Measurements from ENCODE around the gene QSOX2. TPM values are rescaled to one million over a fixed set of nuclear protein-coding genes. Genes with fewer than 3 reads are reported as not detected.

Gene QSOX2
- total RNA-seq, 6 experiments from 2014 or later = 20.1 to 24.9 (median 21.9) TPM

DNA sequence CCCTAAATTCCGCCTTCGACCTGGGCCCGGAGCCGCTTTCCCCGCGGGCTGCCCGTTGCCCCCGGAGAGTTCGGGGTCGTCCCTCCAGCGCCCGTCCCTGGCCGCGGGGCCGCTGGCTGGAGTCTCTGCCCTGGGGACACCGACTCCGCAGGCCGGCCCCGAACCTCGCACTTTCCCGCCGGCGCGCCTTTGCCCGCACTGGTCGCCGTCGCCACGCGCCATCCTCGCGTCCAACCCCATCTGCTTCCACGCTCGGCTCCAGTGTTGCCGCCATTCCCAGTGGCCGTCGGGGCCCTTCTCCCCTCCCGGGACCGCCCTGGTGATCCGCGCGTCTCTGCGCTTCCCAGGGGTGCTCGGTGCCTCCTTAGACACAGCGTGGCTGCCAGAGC lies 51.7 kb downstream of the QSOX2 start:
- DNase-seq = no peak
- Mint-ChIP-seq H3K27me3 (ENCODE audit: insufficient read depth) (peaks cover 45% of the 10 kb centered on the region), H3K27ac (no peak overlapping the region), H3K4me3 (no peak overlapping the region), H3K9me3 (no peaks in the 10 kb centered on the region), H3K36me3 (ENCODE audit: low read depth) (no peaks in the 10 kb centered on the region), H3K4me1 (ENCODE audit: low read depth) (no peaks in the 10 kb centered on the region)
- no peak for TF ChIP-seq CTCF (IDR thresholded peaks at IDR 0.05)

GRCh38 chr9:136193127-136193890 lies 52.3 kb downstream of the QSOX2 start:
- TF ChIP-seq CTCF (IDR thresholded peaks at IDR 0.05) = no peak
- H3K9me3 Mint-ChIP-seq = no peaks in the 10 kb centered on the region
- DNase-seq = no peak
- no peak overlapping the region for H3K4me3 Mint-ChIP-seq
- H3K27me3 Mint-ChIP-seq (ENCODE audit: insufficient read depth) = peaks cover 47% of the 10 kb centered on the region
- no peak overlapping the region for H3K27ac Mint-ChIP-seq
- no peaks in the 10 kb centered on the region for H3K36me3 Mint-ChIP-seq (ENCODE audit: low read depth)
- no peaks in the 10 kb centered on the region for H3K4me1 Mint-ChIP-seq (ENCODE audit: low read depth)

GRCh38 chr9:136192289-136193126 lies 53.1 kb downstream of the QSOX2 start:
- H3K9me3 Mint-ChIP-seq = no peaks in the 10 kb centered on the region
- peaks cover 44% of the 10 kb centered on the region for H3K27me3 Mint-ChIP-seq (ENCODE audit: insufficient read depth)
- DNase-seq = no peak
- no peak overlapping the region for H3K27ac Mint-ChIP-seq
- no peak for TF ChIP-seq CTCF (IDR thresholded peaks at IDR 0.05)
- H3K4me3 Mint-ChIP-seq = no peak overlapping the region
- no peaks in the 10 kb centered on the region for H3K36me3 Mint-ChIP-seq (ENCODE audit: low read depth)
- no peaks in the 10 kb centered on the region for H3K4me1 Mint-ChIP-seq (ENCODE audit: low read depth)

DNA sequence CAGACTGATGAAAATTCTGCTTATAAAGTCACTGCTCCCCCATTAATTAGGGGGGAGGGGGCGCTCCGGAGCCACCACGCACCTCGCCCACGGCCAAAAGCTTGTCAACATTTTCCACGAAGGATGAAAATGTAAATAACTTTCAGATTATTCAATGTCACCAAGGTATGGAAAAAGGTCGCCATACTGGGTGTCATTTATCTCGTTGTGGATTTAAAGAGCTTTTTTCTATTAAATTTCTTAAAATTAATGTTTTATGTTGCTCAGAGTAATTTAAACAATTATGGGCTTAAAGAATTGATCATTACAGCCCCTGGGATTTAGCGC lies 53.7 kb downstream of the QSOX2 start:
- DNase-seq = no peak
- peaks cover 42% of the 10 kb centered on the region for H3K27me3 Mint-ChIP-seq (ENCODE audit: insufficient read depth)
- no peaks in the 10 kb centered on the region for H3K9me3 Mint-ChIP-seq
- no peak for TF ChIP-seq CTCF (IDR thresholded peaks at IDR 0.05)
- H3K27ac Mint-ChIP-seq = no peak overlapping the region
- no peaks in the 10 kb centered on the region for H3K4me1 Mint-ChIP-seq (ENCODE audit: low read depth)
- no peak overlapping the region for H3K4me3 Mint-ChIP-seq
- no peaks in the 10 kb centered on the region for H3K36me3 Mint-ChIP-seq (ENCODE audit: low read depth)

DNA sequence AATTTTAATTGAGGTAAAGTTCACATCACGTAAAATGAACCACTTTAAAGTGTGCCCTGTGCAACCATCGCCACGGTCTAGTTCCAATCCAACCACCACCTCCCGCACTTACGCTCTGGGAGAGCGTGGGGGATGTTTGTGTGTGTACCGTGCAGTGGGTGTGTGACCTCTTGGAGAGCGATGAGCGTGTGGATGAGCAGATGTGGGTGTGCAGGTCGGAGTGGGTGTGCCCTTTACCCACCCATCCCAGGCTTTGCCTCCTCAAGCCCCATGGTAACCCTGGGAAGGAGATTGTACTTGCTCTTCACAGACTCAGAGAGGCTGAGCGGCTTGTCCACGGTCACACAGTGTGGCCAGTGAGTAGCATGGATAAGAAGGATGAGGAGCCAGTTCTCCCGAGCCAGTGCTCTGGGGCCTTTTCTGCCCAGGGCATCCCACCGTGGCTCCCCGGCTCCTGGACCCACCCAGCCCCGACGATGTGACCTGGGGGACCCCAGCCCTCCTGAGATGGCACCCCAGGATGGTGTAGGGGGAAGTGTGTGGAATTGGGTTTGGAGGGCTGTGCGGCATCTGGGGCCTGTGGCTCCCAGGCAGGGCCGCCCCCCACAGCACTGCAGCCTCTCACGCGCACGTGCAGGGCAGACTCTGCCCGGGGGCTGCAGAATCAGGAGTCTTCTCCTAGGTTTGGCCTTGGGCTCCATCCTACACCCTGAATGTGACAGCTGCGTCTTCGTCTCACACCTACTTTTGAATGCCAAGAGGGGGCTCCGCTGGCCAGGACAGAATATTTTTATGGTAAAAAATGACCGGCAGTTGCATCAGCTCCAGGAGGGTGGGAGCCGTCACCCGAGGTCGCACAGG lies 54.3 kb downstream of the QSOX2 start:
- DNase-seq = no peak
- Mint-ChIP-seq H3K36me3 (ENCODE audit: low read depth) (no peaks in the 10 kb centered on the region), H3K27me3 (ENCODE audit: insufficient read depth) (peaks cover 44% of the 10 kb centered on the region), H3K4me1 (ENCODE audit: low read depth) (no peaks in the 10 kb centered on the region), H3K9me3 (no peaks in the 10 kb centered on the region), H3K4me3 (no peak overlapping the region), H3K27ac (no peak overlapping the region)
- no peak for TF ChIP-seq CTCF (IDR thresholded peaks at IDR 0.05)

All from HFFc6 (cell line).